ENCODE measurements around the gene BRAP. TPM values are rescaled to one million over a fixed set of nuclear protein-coding genes. Genes with fewer than 3 reads are reported as not detected.

Gene BRAP
- polyA plus RNA-seq, 1 donor from 2014 or later, result 23.4 TPM

- Histone ChIP-seq H3K36me3 (ENCODE audit: insufficient read depth, low read length) (no peaks in the 10 kb centered on the region), H3K27ac (ENCODE audit: low read length) (no peak overlapping the region), H3K4me3 (ENCODE audit: low read length) (no peak overlapping the region), H2AFZ (ENCODE audit: low read depth, low read length) (no peak overlapping the region), H3K9me3 (ENCODE audit: low read length) (no peaks in the 10 kb centered on the region), H3K4me2 (ENCODE audit: low read length) (no peak overlapping the region), H3K9ac (ENCODE audit: low read length) (no peak overlapping the region), H3K79me2 (replicated peaks; ENCODE audit: insufficient read depth, low read length) (no peaks in the 10 kb centered on the region), H4K20me1 (ENCODE audit: insufficient read depth) (no peaks in the 10 kb centered on the region), H3K27me3 (ENCODE audit: insufficient read depth, low read depth, low read length) (no peaks in the 10 kb centered on the region), H3K9me2 (ENCODE audit: insufficient read depth, low read length) (no peaks in the 10 kb centered on the region), H3F3A (ENCODE audit: insufficient read depth, low read length, poor library complexity, severe bottlenecking) (no peaks in the 10 kb centered on the region)
- TF ChIP-seq CTCF (IDR thresholded peaks at IDR 0.05; ENCODE audit: poor library complexity, severe bottlenecking) (no peak), EZH2 (IDR thresholded peaks at IDR 0.05; ENCODE audit: borderline replicate concordance, insufficient read depth, low read length, poor library complexity, severe bottlenecking) (no peak), SMC3 (conservative IDR thresholded peaks at IDR 0.05; ENCODE audit: poor library complexity) (no peak), REST (IDR thresholded peaks at IDR 0.05; ENCODE audit: borderline replicate concordance) (no peak), POLR2AphosphoS5 (IDR thresholded peaks at IDR 0.05) (no peak)
Measured at GRCh38 chr12:111636209-111636945, 49.4 kb downstream of the BRAP start.

GRCh38 chr12:111635524-111635923 lies 50.2 kb downstream of the BRAP start:
- no peaks in the 10 kb centered on the region for H4K20me1 ChIP-seq (ENCODE audit: insufficient read depth)
- H3K27ac ChIP-seq (ENCODE audit: low read length), result no peak overlapping the region
- no peak overlapping the region for H3K4me2 ChIP-seq (ENCODE audit: low read length)
- H3F3A ChIP-seq (ENCODE audit: insufficient read depth, low read length, poor library complexity, severe bottlenecking), result no peaks in the 10 kb centered on the region
- no peak overlapping the region for H3K4me3 ChIP-seq (ENCODE audit: low read length)
- no peak overlapping the region for H2AFZ ChIP-seq (ENCODE audit: low read depth, low read length)
- H3K9me2 ChIP-seq (ENCODE audit: insufficient read depth, low read length), result no peaks in the 10 kb centered on the region
- no peaks in the 10 kb centered on the region for H3K9me3 ChIP-seq (ENCODE audit: low read length)
- H3K79me2 ChIP-seq (replicated peaks; ENCODE audit: insufficient read depth, low read length), result no peaks in the 10 kb centered on the region
- no peak overlapping the region for H3K9ac ChIP-seq (ENCODE audit: low read length)
- no peak for TF ChIP-seq CTCF (IDR thresholded peaks at IDR 0.05; ENCODE audit: poor library complexity, severe bottlenecking)
- TF ChIP-seq POLR2AphosphoS5 (IDR thresholded peaks at IDR 0.05), result no peak
- no peak for TF ChIP-seq RAD21 (conservative IDR thresholded peaks at IDR 0.05)
- no peak for TF ChIP-seq MXI1 (conservative IDR thresholded peaks at IDR 0.05; ENCODE audit: poor library complexity, severe bottlenecking)
- no peak for TF ChIP-seq SMC3 (conservative IDR thresholded peaks at IDR 0.05; ENCODE audit: poor library complexity)
- no peak for TF ChIP-seq TAF1 (IDR thresholded peaks at IDR 0.05; ENCODE audit: low read depth)
- no peak for TF ChIP-seq REST (IDR thresholded peaks at IDR 0.05; ENCODE audit: borderline replicate concordance)
- no peak for TF ChIP-seq EP300 (conservative IDR thresholded peaks at IDR 0.05; ENCODE audit: poor library complexity, severe bottlenecking)
- TF ChIP-seq EZH2 (IDR thresholded peaks at IDR 0.05; ENCODE audit: borderline replicate concordance, insufficient read depth, low read length, poor library complexity, severe bottlenecking), result no peak
- H3K36me3 ChIP-seq (ENCODE audit: insufficient read depth, low read length), result no peaks in the 10 kb centered on the region
- no peaks in the 10 kb centered on the region for H3K27me3 ChIP-seq (ENCODE audit: insufficient read depth, low read depth, low read length)

All from neural cell (in vitro differentiated cells).